Measurements from ENCODE around the gene MORN5. TPM values are rescaled to one million over a fixed set of nuclear protein-coding genes. Genes with fewer than 3 reads are reported as not detected.

The MORN5 gene
- total RNA-seq, 1 donor from 2014 or later = not detected

- Mint-ChIP-seq H3K4me1 (ENCODE audit: unreplicated experiment) (peaks cover 26% of the 10 kb centered on the region), H3K4me3 (ENCODE audit: unreplicated experiment) (peak overlapping the region; percentile 96), H3K36me3 (ENCODE audit: unreplicated experiment) (no peaks in the 10 kb centered on the region), H3K27ac (ENCODE audit: unreplicated experiment) (peak overlapping the region; percentile 89), H3K9me3 (ENCODE audit: unreplicated experiment) (peaks cover 9% of the 10 kb centered on the region), H3K27me3 (ENCODE audit: unreplicated experiment) (peaks cover 32% of the 10 kb centered on the region)
- DNase-seq (ENCODE audit: extremely low spot score, unreplicated experiment) = no peak
- TF ChIP-seq, protein P1, sequence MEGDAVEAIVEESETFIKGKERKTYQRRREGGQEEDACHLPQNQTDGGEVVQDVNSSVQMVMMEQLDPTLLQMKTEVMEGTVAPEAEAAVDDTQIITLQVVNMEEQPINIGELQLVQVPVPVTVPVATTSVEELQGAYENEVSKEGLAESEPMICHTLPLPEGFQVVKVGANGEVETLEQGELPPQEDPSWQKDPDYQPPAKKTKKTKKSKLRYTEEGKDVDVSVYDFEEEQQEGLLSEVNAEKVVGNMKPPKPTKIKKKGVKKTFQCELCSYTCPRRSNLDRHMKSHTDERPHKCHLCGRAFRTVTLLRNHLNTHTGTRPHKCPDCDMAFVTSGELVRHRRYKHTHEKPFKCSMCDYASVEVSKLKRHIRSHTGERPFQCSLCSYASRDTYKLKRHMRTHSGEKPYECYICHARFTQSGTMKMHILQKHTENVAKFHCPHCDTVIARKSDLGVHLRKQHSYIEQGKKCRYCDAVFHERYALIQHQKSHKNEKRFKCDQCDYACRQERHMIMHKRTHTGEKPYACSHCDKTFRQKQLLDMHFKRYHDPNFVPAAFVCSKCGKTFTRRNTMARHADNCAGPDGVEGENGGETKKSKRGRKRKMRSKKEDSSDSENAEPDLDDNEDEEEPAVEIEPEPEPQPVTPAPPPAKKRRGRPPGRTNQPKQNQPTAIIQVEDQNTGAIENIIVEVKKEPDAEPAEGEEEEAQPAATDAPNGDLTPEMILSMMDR (IDR thresholded peaks at IDR 0.05) = no peak
These were observed 178 bp downstream of the MORN5 start for GRCh38 chr9:122159925-122160246.

DNA sequence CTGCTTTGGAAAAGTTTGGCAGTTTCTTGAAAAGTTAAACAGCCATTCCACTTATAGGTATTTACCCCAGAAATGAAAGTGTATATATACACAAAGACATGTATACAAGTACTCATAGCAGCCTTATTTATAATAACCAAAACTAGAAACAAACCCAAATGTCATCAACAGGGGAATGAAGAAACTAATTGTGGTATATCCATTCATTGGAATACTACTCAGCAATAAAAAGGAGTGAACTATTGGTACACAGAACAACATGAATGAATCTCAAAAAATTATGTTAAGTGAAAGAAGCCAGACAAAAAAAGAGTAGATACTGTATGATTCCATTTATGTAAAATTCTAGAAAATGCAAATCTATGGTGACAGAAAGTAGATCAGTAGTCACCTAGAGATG, 2.7 kb downstream of the MORN5 start:
- no peak for DNase-seq (ENCODE audit: extremely low spot score, unreplicated experiment)
- Mint-ChIP-seq H3K4me1 (ENCODE audit: unreplicated experiment) (peaks cover 19% of the 10 kb centered on the region), H3K4me3 (ENCODE audit: unreplicated experiment) (no peak overlapping the region), H3K36me3 (ENCODE audit: unreplicated experiment) (no peaks in the 10 kb centered on the region), H3K27me3 (ENCODE audit: unreplicated experiment) (peaks cover 43% of the 10 kb centered on the region), H3K9me3 (ENCODE audit: unreplicated experiment) (peaks cover 9% of the 10 kb centered on the region), H3K27ac (ENCODE audit: unreplicated experiment) (no peak overlapping the region)
- TF ChIP-seq, protein P1 (IDR thresholded peaks at IDR 0.05) = no peak

DNA sequence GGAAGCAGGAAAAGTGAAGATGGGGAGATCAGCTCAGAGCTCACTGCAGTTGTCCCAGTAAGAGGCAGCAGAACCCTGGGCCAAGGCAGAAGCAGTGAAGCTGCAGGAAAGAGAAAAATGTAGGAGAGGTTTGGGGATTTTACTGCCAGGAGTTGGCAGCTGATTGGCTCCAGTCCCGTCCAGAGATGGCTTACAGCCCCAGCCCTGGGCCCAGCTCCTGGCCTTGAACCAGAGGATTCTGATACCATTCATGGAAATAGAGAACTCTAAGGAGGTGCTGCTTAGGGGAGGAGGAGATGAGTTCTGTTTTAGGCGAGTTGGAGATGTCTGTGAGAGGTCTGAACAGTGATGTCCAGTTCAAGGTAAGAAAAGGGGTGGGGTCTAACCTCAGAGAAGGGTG, 4.6 kb downstream of the MORN5 start:
- Mint-ChIP-seq H3K27me3 (ENCODE audit: unreplicated experiment) (peaks cover 57% of the 10 kb centered on the region), H3K4me1 (ENCODE audit: unreplicated experiment) (peaks cover 6% of the 10 kb centered on the region), H3K36me3 (ENCODE audit: unreplicated experiment) (no peaks in the 10 kb centered on the region), H3K4me3 (ENCODE audit: unreplicated experiment) (no peak overlapping the region), H3K9me3 (ENCODE audit: unreplicated experiment) (peaks cover 9% of the 10 kb centered on the region), H3K27ac (ENCODE audit: unreplicated experiment) (no peak overlapping the region)
- TF ChIP-seq, protein P1 (IDR thresholded peaks at IDR 0.05) = no peak
- no peak for DNase-seq (ENCODE audit: extremely low spot score, unreplicated experiment)

DNA sequence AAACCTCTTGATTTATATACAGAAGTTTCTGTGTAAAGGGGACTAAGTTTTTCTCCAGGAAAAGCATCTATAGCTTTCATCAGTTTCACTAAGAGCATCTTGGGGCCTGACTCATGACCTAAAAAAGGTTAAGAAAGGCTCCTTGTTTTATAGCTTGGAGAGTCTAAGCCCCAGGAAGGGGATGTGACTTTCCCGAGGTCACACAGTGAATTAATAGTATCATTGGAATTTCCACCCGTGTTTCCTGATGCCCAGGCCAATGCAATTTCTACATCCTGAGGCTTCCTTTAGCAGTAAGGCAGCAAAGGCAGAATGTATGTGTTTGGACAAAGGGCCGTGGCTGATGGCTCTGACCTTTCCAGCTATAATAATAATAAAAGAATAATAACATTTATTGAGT, 8.6 kb downstream of the MORN5 start:
- Mint-ChIP-seq H3K4me3 (ENCODE audit: unreplicated experiment) (no peak overlapping the region), H3K36me3 (ENCODE audit: unreplicated experiment) (no peaks in the 10 kb centered on the region), H3K9me3 (ENCODE audit: unreplicated experiment) (no peaks in the 10 kb centered on the region), H3K27me3 (ENCODE audit: unreplicated experiment) (peaks cover 57% of the 10 kb centered on the region), H3K4me1 (ENCODE audit: unreplicated experiment) (no peaks in the 10 kb centered on the region), H3K27ac (ENCODE audit: unreplicated experiment) (no peak overlapping the region)
- DNase-seq (ENCODE audit: extremely low spot score, unreplicated experiment) = no peak
- TF ChIP-seq, protein P1 (IDR thresholded peaks at IDR 0.05) = no peak

GRCh38 chr9:122172131-122172530, 12.4 kb downstream of the MORN5 start:
- no peaks in the 10 kb centered on the region for H3K36me3 Mint-ChIP-seq (ENCODE audit: unreplicated experiment)
- DNase-seq (ENCODE audit: extremely low spot score, unreplicated experiment) = no peak
- peaks cover 64% of the 10 kb centered on the region for H3K27me3 Mint-ChIP-seq (ENCODE audit: unreplicated experiment)
- no peaks in the 10 kb centered on the region for H3K9me3 Mint-ChIP-seq (ENCODE audit: unreplicated experiment)
- TF ChIP-seq, protein P1 (IDR thresholded peaks at IDR 0.05) = no peak
- H3K4me3 Mint-ChIP-seq (ENCODE audit: unreplicated experiment) = no peak overlapping the region
- no peaks in the 10 kb centered on the region for H3K4me1 Mint-ChIP-seq (ENCODE audit: unreplicated experiment)
- H3K27ac Mint-ChIP-seq (ENCODE audit: unreplicated experiment) = no peak overlapping the region

Measured in osteocyte (in vitro differentiated cells).